SK-N-SH (cell line): ENCODE data around the gene PDIA4. TPM values are rescaled to one million over a fixed set of nuclear protein-coding genes. Genes with fewer than 3 reads are reported as not detected.

Experiments used
- CTCF ChIA-PET: fragments of 300-600, 350-600 bp; formaldehyde crosslinking; extraction: SDS; loops from one replicate; lab custom pipeline; 2021; lab: Yijun Ruan, JAX
- POLR2A ChIA-PET: fragments of 350-600 bp; sonication (Branson Sonifier 250); formaldehyde crosslinking; extraction: SDS; loops from one replicate; lab custom pipeline; 2020; ENCODE audit warnings: antibody characterized with exemption, inconsistent platforms; lab: Yijun Ruan, JAX
- DNase-seq: peaks from one replicate; pipeline ENCODE4 v3.0.0; 2012
- H2AFZ ChIP-seq: fragments of 200-600 bp; sonication (generic); 2 replicates; pipeline ENCODE4 v1.8.1; 2016; ENCODE audit warnings: antibody characterized with exemption, mild to moderate bottlenecking, low read depth
- H3F3A ChIP-seq: fragments of 200-600 bp; sonication (generic); replicated peaks from 2 replicates; pipeline ENCODE3; 2016; ENCODE audit warnings: antibody characterized with exemption, mild to moderate bottlenecking; ENCODE audit not compliant: insufficient read depth
- H3K27ac ChIP-seq, 2 experiments: fragments of 200-500 bp in 1 of 2; fragments of 200-600 bp in 1 of 2; sonication (Bioruptor generic) in 1 of 2; sonication (generic), shearing (Covaris generic) in 1 of 2; 2 replicates each; pipeline versions ENCODE4 v1.5.1 to v1.6.1; 2014 to 2016; ENCODE audit warnings: low read depth in 2 of 2, inconsistent platforms in 1 of 2, low read length in 1 of 2, mild to moderate bottlenecking in 1 of 2, mixed read lengths in 1 of 2
- H3K27me3 ChIP-seq: fragments of 200-600 bp; sonication (generic), shearing (Covaris generic); 2 replicates; pipeline ENCODE4 v1.6.1; 2016; ENCODE audit warnings: mixed run types; ENCODE audit not compliant: insufficient read depth
- H3K36me3 ChIP-seq, 2 experiments: fragments of 200-500 bp in 1 of 2; fragments of 200-600 bp in 1 of 2; sonication (Bioruptor generic) in 1 of 2; sonication (generic) in 1 of 2; replicated peaks in 1 of 2; 2 replicates each; pipeline versions ENCODE3 to v1.5.1; 2014 to 2016; ENCODE audit warnings: low read length in 1 of 2, mild to moderate bottlenecking in 1 of 2; ENCODE audit not compliant: insufficient read depth in 2 of 2, control insufficient read depth in 1 of 2
- H3K4me1 ChIP-seq, 2 experiments: fragments of 200-500 bp in 1 of 2; fragments of 200-600 bp in 1 of 2; sonication (Bioruptor generic) in 1 of 2; sonication (generic), shearing (Covaris generic) in 1 of 2; 2 replicates each; pipeline versions ENCODE4 v1.5.1 to v1.6.1; 2014 to 2016; ENCODE audit warnings: low read depth in 1 of 2, low read length in 1 of 2, mixed run types in 1 of 2; ENCODE audit not compliant: insufficient read depth in 2 of 2, control insufficient read depth in 1 of 2
- H3K4me2 ChIP-seq: fragments of 200-600 bp; sonication (generic), shearing (Covaris generic); 2 replicates; pipeline ENCODE4 v1.6.1; 2017; ENCODE audit warnings: mixed run types
- H3K4me3 ChIP-seq, 2 experiments: fragments of 200-500 bp in 1 of 2; fragments of 200-600 bp in 1 of 2; sonication (Bioruptor generic) in 1 of 2; sonication (generic), shearing (Covaris generic) in 1 of 2; 2 replicates each; pipeline versions ENCODE4 v1.5.1 to v1.8.1; 2014 to 2016; ENCODE audit warnings: low read depth in 2 of 2, inconsistent platforms in 1 of 2, low read length in 1 of 2, mild to moderate bottlenecking in 1 of 2, mixed read lengths in 1 of 2, moderate library complexity in 1 of 2
- H3K79me2 ChIP-seq: fragments of 200-600 bp; sonication (generic); 2 replicates; pipeline ENCODE4 v1.8.1; 2017; ENCODE audit warnings: mild to moderate bottlenecking; ENCODE audit not compliant: insufficient read depth
- H3K9ac ChIP-seq: fragments of 200-600 bp; sonication (generic); 2 replicates; pipeline ENCODE4 v1.6.1; 2017; ENCODE audit warnings: mixed run types
- H3K9me2 ChIP-seq: fragments of 200-600 bp; sonication (generic); 2 replicates; pipeline ENCODE4 v1.6.1; 2017; ENCODE audit warnings: mixed run types
- H3K9me3 ChIP-seq: fragments of 200-600 bp; sonication (generic); 2 replicates; pipeline ENCODE4 v1.6.1; 2017; ENCODE audit warnings: mixed run types, mild to moderate bottlenecking, moderate library complexity
- H4K20me1 ChIP-seq: fragments of 200-600 bp; sonication (generic); 2 replicates; pipeline ENCODE4 v1.6.1; 2017; ENCODE audit warnings: mild to moderate bottlenecking, mixed run types; ENCODE audit not compliant: insufficient read depth
- ELF1 ChIP-seq: IDR thresholded peaks from 2 replicates; pipeline ENCODE4 v1.4.0; 2012
- EP300 ChIP-seq, 2 experiments: IDR thresholded peaks; 2 replicates each; pipeline versions ENCODE4 v1.4.0 to v1.6.1; 2012; ENCODE audit warnings: borderline replicate concordance in 1 of 2, low read depth in 1 of 2, low read length in 1 of 2
- FOXJ3 ChIP-seq: sonication (generic); formaldehyde crosslinking; IDR thresholded peaks from 2 replicates; pipeline ENCODE4 v1.5.1; 2020; ENCODE audit warnings: mild to moderate bottlenecking, missing genetic modification reagents
- FOXM1 ChIP-seq: IDR thresholded peaks from 2 replicates; pipeline ENCODE4 v1.4.0; 2012; ENCODE audit warnings: low read depth, mild to moderate bottlenecking
- JUND ChIP-seq: IDR thresholded peaks from 2 replicates; pipeline ENCODE4 v1.4.0; 2012
- MEF2A ChIP-seq: IDR thresholded peaks from 2 replicates; pipeline ENCODE4 v1.4.0; 2012; ENCODE audit warnings: low read depth, borderline replicate concordance
- MXI1 ChIP-seq: IDR thresholded peaks from 2 replicates; pipeline ENCODE4 v1.6.1; 2012; ENCODE audit warnings: mild to moderate bottlenecking, low read depth, low read length, improper control_type of control experiment
- NRF1 ChIP-seq: IDR thresholded peaks from 2 replicates; pipeline ENCODE4 v1.6.1; 2012; ENCODE audit warnings: low read depth, mild to moderate bottlenecking, low read length
- POLR2AphosphoS5 ChIP-seq: IDR thresholded peaks from 2 replicates; pipeline ENCODE4 v1.6.1; 2012; ENCODE audit warnings: low read depth, low read length
- RAD21 ChIP-seq: IDR thresholded peaks from 2 replicates; pipeline ENCODE4 v1.6.1; 2012; ENCODE audit warnings: mild to moderate bottlenecking, low read length
- RFX5 ChIP-seq: IDR thresholded peaks from 2 replicates; pipeline ENCODE4 v1.6.1; 2012; ENCODE audit warnings: mild to moderate bottlenecking, improper control_type of control experiment, low read length
- RXRA ChIP-seq: IDR thresholded peaks from 2 replicates; pipeline ENCODE4 v1.4.0; 2012; ENCODE audit warnings: low read depth, mild to moderate bottlenecking, borderline replicate concordance
- SIN3A ChIP-seq: IDR thresholded peaks from 2 replicates; pipeline ENCODE4 v1.6.1; 2012; ENCODE audit warnings: low read depth, mild to moderate bottlenecking, low read length, moderate library complexity, borderline replicate concordance
- TAF1 ChIP-seq: IDR thresholded peaks from 2 replicates; pipeline ENCODE4 v1.6.1; 2012; ENCODE audit warnings: low read depth, mild to moderate bottlenecking, low read length, moderate library complexity, borderline replicate concordance
- TCF12 ChIP-seq: IDR thresholded peaks from 2 replicates; pipeline ENCODE4 v1.4.0; 2012
- YY1 ChIP-seq: IDR thresholded peaks from 2 replicates; pipeline ENCODE4 v1.4.0; 2012; ENCODE audit warnings: low read depth, mild to moderate bottlenecking
- WGBS: methylation state at CpG from one replicate; pipeline ENCODE4 v1.1.6; 2017; ENCODE audit warnings: low lambda C conversion rate; 5-methylcytosine and 5-hydroxymethylcytosine counted together
- polyA plus RNA-seq, 3 experiments: library from polyadenylated mRNA; depleted of rRNA; stranded (reverse); fragments of >200 nt; gene quantifications; 2 replicates each; pipeline ENCODE4 v1.2.3, GENCODE V29; 2012
- TF ChIP-seq, protein P1 (sequence below): fragments of 150-350 bp; IDR thresholded peaks from 2 replicates; pipeline ENCODE4 v1.6.1; 2017; ENCODE audit warnings: antibody characterized with exemption, low read length, low read depth, borderline replicate concordance
- TF ChIP-seq, protein P2 (sequence below): IDR thresholded peaks from 2 replicates; pipeline ENCODE4; 2012
- TF ChIP-seq, protein P3 (sequence below): IDR thresholded peaks from 2 replicates; pipeline ENCODE4 v1.4.0; 2012; ENCODE audit warnings: low read depth
- TF ChIP-seq, protein P4 (sequence below): IDR thresholded peaks from 2 replicates; pipeline ENCODE4 v1.4.0; 2012; ENCODE audit warnings: low read depth, borderline replicate concordance
- TF ChIP-seq, protein P5 (sequence below): fragments of 150-350 bp; IDR thresholded peaks from 2 replicates; pipeline ENCODE4 v1.6.1; 2016; ENCODE audit warnings: mild to moderate bottlenecking, low read depth, low read length

The PDIA4 gene
- polyA plus RNA-seq, 1 of the 3 experiments (the other 2 are of a cell fraction), result 400 TPM

DNA sequence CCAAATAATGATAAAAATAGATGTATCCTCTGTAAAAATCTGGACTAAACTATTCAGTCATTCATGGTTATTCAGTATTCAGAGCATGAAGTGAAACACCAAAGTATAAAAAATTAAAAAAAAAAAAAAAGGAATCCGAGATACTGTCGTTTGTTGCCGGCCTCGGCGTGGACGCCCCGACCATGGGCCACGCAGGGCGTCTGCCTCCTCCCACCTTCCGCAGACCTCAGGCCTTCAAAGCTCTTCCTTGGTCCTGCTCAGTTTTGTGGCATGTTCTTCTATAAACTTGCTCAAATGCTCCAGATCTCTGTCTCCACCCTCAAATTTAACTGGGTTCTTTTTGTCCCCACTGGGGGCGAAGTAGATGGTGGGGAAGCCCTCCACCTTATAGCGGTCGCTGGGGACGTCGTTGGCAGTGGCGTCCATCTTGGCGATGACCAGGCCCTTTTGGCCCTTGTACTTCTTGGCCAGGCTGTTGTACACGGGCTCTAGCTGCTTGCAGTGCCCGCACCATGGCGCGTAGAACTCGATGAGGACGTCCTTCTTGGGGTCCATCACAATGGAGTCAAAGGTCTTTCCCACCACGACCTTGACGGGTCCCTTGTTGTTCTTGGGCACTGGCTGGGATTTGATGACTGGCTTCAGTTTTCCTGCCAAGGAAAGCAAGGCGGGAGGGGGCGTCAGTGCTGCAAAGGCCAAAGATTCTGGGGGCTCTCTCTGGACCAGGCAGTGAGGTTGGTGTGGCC, 24.6 kb downstream of the PDIA4 start:
- H4K20me1 ChIP-seq, result peaks cover 6% of the 10 kb centered on the region; the same call in 1 of the 2 replicates
- no peak for DNase-seq

DNA sequence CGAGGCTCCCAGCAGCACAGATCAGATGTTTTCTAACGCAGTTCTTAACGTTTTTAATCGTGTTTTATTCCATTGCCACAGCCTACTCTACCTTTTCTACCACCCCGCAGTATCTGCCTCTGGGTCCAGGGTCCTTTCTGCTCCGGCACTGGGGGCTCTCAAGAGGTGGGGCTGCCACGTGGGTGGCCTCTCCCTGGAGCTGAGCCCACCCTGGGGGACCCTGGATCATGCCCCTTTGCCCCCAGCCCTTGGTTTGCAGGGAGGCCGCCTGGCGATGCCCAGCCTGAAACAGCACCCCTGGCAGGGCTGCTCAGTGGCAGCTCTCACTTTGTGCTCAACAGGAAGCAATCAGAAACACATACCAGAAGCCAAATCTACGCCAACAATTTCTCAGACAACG, 25.3 kb downstream of the PDIA4 start:
- no peak for DNase-seq
- H4K20me1 ChIP-seq, result peaks cover 6% of the 10 kb centered on the region; the same call in 1 of the 2 replicates
- H3K4me2 ChIP-seq, result no peak overlapping the region
- no peaks in the 10 kb centered on the region for H3K9me2 ChIP-seq
- no peaks in the 10 kb centered on the region for H3K27me3 ChIP-seq
- CTCF ChIA-PET, result interaction anchor here (0.9 to 9.7 kb wide), 4 partner anchors 24 to 259 kb away, joined by 3 to 113 read pairs (median 15); partner anchors contain the start of genes PDIA4, ZNF398 and ZNF783
- H3F3A ChIP-seq, result no peaks in the 10 kb centered on the region
- H3K79me2 ChIP-seq, result no peaks in the 10 kb centered on the region
- POLR2A ChIA-PET, result no interaction called here
- no peaks in the 10 kb centered on the region for H3K9me3 ChIP-seq
- no peak overlapping the region for H3K9ac ChIP-seq
- H3K4me1 ChIP-seq, result peaks cover 0 to 7% of the 10 kb centered on the region in 2 experiments; a peak in 1 of 4 replicates
- 86% methylated on average over 11 of the region's 11 CpGs for WGBS
- peaks cover 35 to 62% of the 10 kb centered on the region in 2 experiments for H3K36me3 ChIP-seq
- no peak overlapping the region for H2AFZ ChIP-seq
- no peak overlapping the region for H3K4me3 ChIP-seq
- H3K27ac ChIP-seq, result no peak overlapping the region; a peak in 1 of 4 replicates
- TF ChIP-seq MEF2A, result no peak
- TF ChIP-seq TCF12, result no peak
- no peak for TF ChIP-seq FOXM1
- no peak for TF ChIP-seq NRF1
- TF ChIP-seq TAF1, result no peak
- TF ChIP-seq RFX5, result no peak
- no peak for TF ChIP-seq YY1
- TF ChIP-seq SIN3A, result no peak
- no peak for TF ChIP-seq MXI1
- TF ChIP-seq, protein P1, sequence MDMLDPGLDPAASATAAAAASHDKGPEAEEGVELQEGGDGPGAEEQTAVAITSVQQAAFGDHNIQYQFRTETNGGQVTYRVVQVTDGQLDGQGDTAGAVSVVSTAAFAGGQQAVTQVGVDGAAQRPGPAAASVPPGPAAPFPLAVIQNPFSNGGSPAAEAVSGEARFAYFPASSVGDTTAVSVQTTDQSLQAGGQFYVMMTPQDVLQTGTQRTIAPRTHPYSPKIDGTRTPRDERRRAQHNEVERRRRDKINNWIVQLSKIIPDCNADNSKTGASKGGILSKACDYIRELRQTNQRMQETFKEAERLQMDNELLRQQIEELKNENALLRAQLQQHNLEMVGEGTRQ, result no peak
- TF ChIP-seq, protein P2, sequence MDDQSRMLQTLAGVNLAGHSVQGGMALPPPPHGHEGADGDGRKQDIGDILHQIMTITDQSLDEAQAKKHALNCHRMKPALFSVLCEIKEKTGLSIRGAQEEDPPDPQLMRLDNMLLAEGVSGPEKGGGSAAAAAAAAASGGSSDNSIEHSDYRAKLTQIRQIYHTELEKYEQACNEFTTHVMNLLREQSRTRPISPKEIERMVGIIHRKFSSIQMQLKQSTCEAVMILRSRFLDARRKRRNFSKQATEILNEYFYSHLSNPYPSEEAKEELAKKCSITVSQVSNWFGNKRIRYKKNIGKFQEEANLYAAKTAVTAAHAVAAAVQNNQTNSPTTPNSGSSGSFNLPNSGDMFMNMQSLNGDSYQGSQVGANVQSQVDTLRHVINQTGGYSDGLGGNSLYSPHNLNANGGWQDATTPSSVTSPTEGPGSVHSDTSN, result no peak
- TF ChIP-seq, protein P3, sequence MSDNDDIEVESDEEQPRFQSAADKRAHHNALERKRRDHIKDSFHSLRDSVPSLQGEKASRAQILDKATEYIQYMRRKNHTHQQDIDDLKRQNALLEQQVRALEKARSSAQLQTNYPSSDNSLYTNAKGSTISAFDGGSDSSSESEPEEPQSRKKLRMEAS, result no peak
- no peak for TF ChIP-seq JUND

More for the DNA sequence above, 24.6 kb downstream of the PDIA4 start:
- no peak overlapping the region for H3K9ac ChIP-seq
- no peak for TF ChIP-seq YY1
- no peak for TF ChIP-seq RFX5
- no peak for TF ChIP-seq TCF12
- TF ChIP-seq MXI1, result no peak
- TF ChIP-seq RXRA, result no peak
- no peak for TF ChIP-seq FOXJ3 (CRISPR knock-in tag)
- no peak for TF ChIP-seq POLR2AphosphoS5
- TF ChIP-seq EP300 (IDR thresholded peaks at IDR 0.05; ENCODE audit: borderline replicate concordance in 1 of 2, low read depth in 1 of 2, low read length in 1 of 2), result no peak
- TF ChIP-seq RAD21, result no peak
- TF ChIP-seq, protein P4, sequence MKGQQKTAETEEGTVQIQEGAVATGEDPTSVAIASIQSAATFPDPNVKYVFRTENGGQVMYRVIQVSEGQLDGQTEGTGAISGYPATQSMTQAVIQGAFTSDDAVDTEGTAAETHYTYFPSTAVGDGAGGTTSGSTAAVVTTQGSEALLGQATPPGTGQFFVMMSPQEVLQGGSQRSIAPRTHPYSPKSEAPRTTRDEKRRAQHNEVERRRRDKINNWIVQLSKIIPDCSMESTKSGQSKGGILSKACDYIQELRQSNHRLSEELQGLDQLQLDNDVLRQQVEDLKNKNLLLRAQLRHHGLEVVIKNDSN, result no peak
- TF ChIP-seq NRF1, result no peak
- TF ChIP-seq, protein P5, sequence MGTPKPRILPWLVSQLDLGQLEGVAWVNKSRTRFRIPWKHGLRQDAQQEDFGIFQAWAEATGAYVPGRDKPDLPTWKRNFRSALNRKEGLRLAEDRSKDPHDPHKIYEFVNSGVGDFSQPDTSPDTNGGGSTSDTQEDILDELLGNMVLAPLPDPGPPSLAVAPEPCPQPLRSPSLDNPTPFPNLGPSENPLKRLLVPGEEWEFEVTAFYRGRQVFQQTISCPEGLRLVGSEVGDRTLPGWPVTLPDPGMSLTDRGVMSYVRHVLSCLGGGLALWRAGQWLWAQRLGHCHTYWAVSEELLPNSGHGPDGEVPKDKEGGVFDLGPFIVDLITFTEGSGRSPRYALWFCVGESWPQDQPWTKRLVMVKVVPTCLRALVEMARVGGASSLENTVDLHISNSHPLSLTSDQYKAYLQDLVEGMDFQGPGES, result no peak
- TF ChIP-seq, protein P2, result no peak
- TF ChIP-seq ELF1, result no peak
- no peak for TF ChIP-seq FOXM1
- no peak overlapping the region for H3K4me3 ChIP-seq
- peaks cover 40 to 62% of the 10 kb centered on the region in 2 experiments for H3K36me3 ChIP-seq
- no peak overlapping the region for H3K4me2 ChIP-seq
- ChIA-PET CTCF (interaction anchor here (0.8 to 9.7 kb wide), 6 partner anchors 11 to 144 kb away, joined by 3 to 113 read pairs (median 30); partner anchors contain the start of genes PDIA4 and ZNF398), POLR2A (no interaction called here)
- no peaks in the 10 kb centered on the region for H3K9me2 ChIP-seq
- no peaks in the 10 kb centered on the region for H3K27me3 ChIP-seq
- H3K79me2 ChIP-seq, result no peaks in the 10 kb centered on the region
- H2AFZ ChIP-seq, result no peak overlapping the region
- H3K9me3 ChIP-seq, result no peaks in the 10 kb centered on the region
- 95% methylated on average over 24 of the region's 27 CpGs for WGBS
- H3K27ac ChIP-seq, result no peak overlapping the region
- peaks cover 0 to 7% of the 10 kb centered on the region in 2 experiments; a peak in 1 of 4 replicates for H3K4me1 ChIP-seq
- H3F3A ChIP-seq, result peaks cover 4% of the 10 kb centered on the region
